ENCODE measurements around the gene ZPR1. TPM values are rescaled to one million over a fixed set of nuclear protein-coding genes. Genes with fewer than 3 reads are reported as not detected.
A peak's percentile ranks its signal among the peaks of the same experiment; 100 is the strongest.
"Not testable (repeated sequence)": the region's sequence is repeated elsewhere in the genome, so short reads cannot be mapped to it uniquely, and the experiment has no call there.

The ZPR1 gene
- total RNA-seq, 1 experiment from 2014 or later: 29.6 TPM

GRCh38 chr11:116835791-116836631, 48.2 kb upstream of the ZPR1 start:
- H2AFZ ChIP-seq: no peak overlapping the region

GRCh38 chr11:116835042-116835772, 47.4 kb upstream of the ZPR1 start:
- Histone ChIP-seq H3F3A (ENCODE audit: insufficient read depth, low read depth) (no peaks in the 10 kb centered on the region), H3K9me2 (ENCODE audit: insufficient read depth) (no peaks in the 10 kb centered on the region), H3K4me2 (no peak overlapping the region), H3K27me3 (ENCODE audit: insufficient read depth, low read depth) (no peaks in the 10 kb centered on the region), H3K4me3 (no peak overlapping the region), H3K79me2 (ENCODE audit: low read depth) (no peaks in the 10 kb centered on the region), H2AFZ (no peak overlapping the region), H3K4me1 (replicated peaks; ENCODE audit: insufficient read depth) (peaks cover 8% of the 10 kb centered on the region; the same call in 1 of the 2 replicates), H3K36me3 (ENCODE audit: low read depth) (no peaks in the 10 kb centered on the region), H3K27ac (no peak overlapping the region), H3K9me3 (ENCODE audit: insufficient read depth, low read depth) (no peaks in the 10 kb centered on the region), H4K20me1 (ENCODE audit: insufficient read depth) (no peaks in the 10 kb centered on the region)
- DNase-seq: no peak
- intact Hi-C loops (cut with micrococcal nuclease; ENCODE audit: unreplicated experiment): loop anchor here (5.0 kb wide), 1 partner anchor 48 kb away; the partner anchor contains the start of gene ZPR1
- no peak for TF ChIP-seq CTCF (conservative IDR thresholded peaks at IDR 0.05)
- TF ChIP-seq EZH2 (IDR thresholded peaks at IDR 0.05; ENCODE audit: low read depth): no peak
- ChIA-PET CTCF (interaction anchor here (0.6 to 1.8 kb wide), 6 partner anchors 42 to 390 kb away, joined by 4 to 16 read pairs (median 4); partner anchors contain the start of genes APOA5, BUD13 and ZPR1), POLR2A (ENCODE audit: unreplicated experiment) (interaction anchor here (0.6 kb wide), 1 partner anchor 44 kb away, joined by 3 read pairs; no protein-coding TSS in a partner anchor)
- BruUV-seq (replicated peaks): no TSS peak

More at GRCh38 chr11:116835791-116836631, 48.2 kb upstream of the ZPR1 start:
- no peaks in the 10 kb centered on the region for H3K9me3 ChIP-seq (ENCODE audit: insufficient read depth, low read depth)
- H3K79me2 ChIP-seq (ENCODE audit: low read depth): no peaks in the 10 kb centered on the region
- no peak for TF ChIP-seq EZH2 (IDR thresholded peaks at IDR 0.05; ENCODE audit: low read depth)
- TF ChIP-seq CTCF (conservative IDR thresholded peaks at IDR 0.05): peak; percentile 68
- H4K20me1 ChIP-seq (ENCODE audit: insufficient read depth): no peaks in the 10 kb centered on the region
- CTCF ChIA-PET: interaction anchor here (0.6 to 1.8 kb wide), 7 partner anchors 42 to 390 kb away, joined by 4 to 16 read pairs (median 4); partner anchors contain the start of genes APOA5, BUD13 and ZPR1
- H3K27ac ChIP-seq: no peak overlapping the region
- no peaks in the 10 kb centered on the region for H3K36me3 ChIP-seq (ENCODE audit: low read depth)
- peak overlapping the region; percentile 62 for H3K4me2 ChIP-seq
- POLR2A ChIA-PET (ENCODE audit: unreplicated experiment): interaction anchor here (0.6 kb wide), 1 partner anchor 44 kb away, joined by 3 read pairs; no protein-coding TSS in a partner anchor
- peak; percentile 67 to 79 for DNase-seq
- intact Hi-C loops (cut with micrococcal nuclease; ENCODE audit: unreplicated experiment): loop anchor here (5.0 kb wide), 1 partner anchor 49 kb away; the partner anchor contains the start of gene ZPR1
- no peaks in the 10 kb centered on the region for H3K9me2 ChIP-seq (ENCODE audit: insufficient read depth)
- BruUV-seq (replicated peaks): no TSS peak
- peaks cover 8% of the 10 kb centered on the region; the same call in 1 of the 2 replicates for H3K4me1 ChIP-seq (replicated peaks; ENCODE audit: insufficient read depth)
- H3K4me3 ChIP-seq: no peak overlapping the region
- H3F3A ChIP-seq (ENCODE audit: insufficient read depth, low read depth): no peaks in the 10 kb centered on the region
- H3K27me3 ChIP-seq (ENCODE audit: insufficient read depth, low read depth): no peaks in the 10 kb centered on the region

GRCh38 chr11:116834535-116835041, 46.8 kb upstream of the ZPR1 start:
- H4K20me1 ChIP-seq (ENCODE audit: insufficient read depth); H3K79me2 ChIP-seq (ENCODE audit: low read depth); H3K27ac ChIP-seq; DNase-seq; H3K9me3 ChIP-seq (ENCODE audit: insufficient read depth, low read depth); H3F3A ChIP-seq (ENCODE audit: insufficient read depth, low read depth); H2AFZ ChIP-seq; H3K27me3 ChIP-seq (ENCODE audit: insufficient read depth, low read depth); H3K4me1 ChIP-seq (replicated peaks; ENCODE audit: insufficient read depth); H3K4me2 ChIP-seq; H3K36me3 ChIP-seq (ENCODE audit: low read depth); H3K9me2 ChIP-seq (ENCODE audit: insufficient read depth); POLR2A ChIA-PET (ENCODE audit: unreplicated experiment); H3K4me3 ChIP-seq; BruUV-seq (replicated peaks): not testable (repeated sequence)
- CTCF ChIA-PET: interaction anchor here (0.7 kb wide), 1 partner anchor 48 kb away, joined by 8 read pairs; no protein-coding TSS in a partner anchor
- intact Hi-C loops (cut with micrococcal nuclease; ENCODE audit: unreplicated experiment): loop anchor here (5.0 kb wide), 1 partner anchor 47 kb away; the partner anchor contains the start of gene ZPR1

All from PC-9 (cell line).